OCI-M2 (cell line): ENCODE measurements around the gene TDP2.
"Not testable (repeated sequence)": the region's sequence is repeated elsewhere in the genome, so short reads cannot be mapped to it uniquely, and the experiment has no call there.

Experiments
- DNase-seq: peaks from one replicate; lab custom pipeline; 2025; ENCODE audit not compliant: unreplicated experiment; lab: John Stamatoyannopoulos, UW

The TDP2 gene

DNA sequence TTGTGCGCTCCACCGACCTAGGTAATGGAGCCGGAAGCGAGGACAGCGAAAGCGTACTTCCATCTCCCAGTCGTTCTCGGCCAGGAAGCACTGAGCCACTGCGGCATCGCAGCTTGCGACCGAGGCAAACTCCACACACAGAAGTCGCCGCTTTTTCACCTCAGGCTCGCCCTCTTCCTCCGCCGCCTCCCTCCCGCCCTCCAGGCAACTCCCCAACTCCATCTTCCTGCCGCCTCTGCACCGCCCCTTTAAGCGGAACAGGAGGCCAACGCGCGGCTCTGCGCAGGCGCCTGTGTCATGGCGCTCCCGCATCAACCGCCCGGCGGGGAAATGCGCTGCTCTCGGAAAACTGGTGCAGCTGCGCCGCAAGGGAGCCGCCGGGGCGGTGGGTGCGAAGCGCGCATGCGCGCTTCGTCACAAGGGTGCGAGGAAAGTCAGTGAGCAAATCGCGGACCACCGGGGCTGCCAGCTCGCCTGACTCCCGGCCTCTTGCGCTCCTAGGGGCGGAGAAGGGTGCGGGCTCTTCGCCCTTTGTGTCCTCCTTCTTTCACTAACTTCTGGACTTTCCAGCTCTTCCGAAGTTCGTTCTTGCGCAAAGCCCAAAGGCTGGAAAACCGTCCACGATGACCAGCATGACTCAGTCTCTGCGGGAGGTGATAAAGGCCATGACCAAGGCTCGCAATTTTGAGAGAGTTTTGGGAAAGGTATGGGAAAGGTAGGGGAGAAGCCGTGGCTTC, at the start of gene TDP2, which contains the start of gene ACOT13:
Gene TDP2 (minus strand): TSS at position 259 of the 737 bp plus-strand sequence. CDS start 37 bp downstream, at position 222.
Gene ACOT13 (plus strand): TSS at position 437 of the 737 bp plus-strand sequence. CDS start 187 bp downstream, at position 624.
- peak; percentile 73 for DNase-seq

DNA sequence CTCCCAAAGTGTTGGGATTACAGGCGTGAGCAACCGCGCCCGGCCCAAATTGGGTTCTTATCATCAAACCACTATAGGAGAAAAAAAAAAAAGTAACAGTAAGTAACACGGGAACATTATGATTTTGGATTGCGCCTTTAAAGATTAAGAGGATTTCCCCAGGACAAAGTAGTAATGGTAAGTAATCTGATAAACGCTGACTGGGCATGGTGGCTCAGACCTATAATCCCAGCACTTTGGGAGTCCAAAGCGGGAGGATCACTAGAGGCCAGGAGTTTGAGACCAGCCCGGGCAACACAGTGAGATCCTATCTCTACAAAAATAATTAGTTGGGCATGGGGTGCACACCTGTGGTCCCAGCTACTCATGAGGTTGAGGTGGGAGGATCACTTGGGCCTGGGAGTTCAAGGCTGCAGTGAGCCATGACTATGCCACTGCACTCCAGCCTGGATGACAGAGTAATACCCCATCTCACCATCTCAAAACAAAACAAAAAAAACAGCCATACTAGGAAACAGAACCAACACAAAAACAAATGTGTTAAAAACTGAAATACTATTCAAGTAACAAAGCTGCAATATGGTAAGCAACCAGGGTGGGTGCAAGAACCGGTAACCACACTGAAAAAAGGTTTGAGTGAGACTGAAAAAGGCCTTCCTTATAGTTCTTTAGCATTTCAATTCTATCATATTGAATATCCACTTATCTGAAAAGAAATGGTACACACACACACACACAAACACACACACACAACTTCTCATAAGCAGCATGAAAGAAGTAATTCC, 44.0 kb upstream of the TDP2 start:
- no peak for DNase-seq

DNA sequence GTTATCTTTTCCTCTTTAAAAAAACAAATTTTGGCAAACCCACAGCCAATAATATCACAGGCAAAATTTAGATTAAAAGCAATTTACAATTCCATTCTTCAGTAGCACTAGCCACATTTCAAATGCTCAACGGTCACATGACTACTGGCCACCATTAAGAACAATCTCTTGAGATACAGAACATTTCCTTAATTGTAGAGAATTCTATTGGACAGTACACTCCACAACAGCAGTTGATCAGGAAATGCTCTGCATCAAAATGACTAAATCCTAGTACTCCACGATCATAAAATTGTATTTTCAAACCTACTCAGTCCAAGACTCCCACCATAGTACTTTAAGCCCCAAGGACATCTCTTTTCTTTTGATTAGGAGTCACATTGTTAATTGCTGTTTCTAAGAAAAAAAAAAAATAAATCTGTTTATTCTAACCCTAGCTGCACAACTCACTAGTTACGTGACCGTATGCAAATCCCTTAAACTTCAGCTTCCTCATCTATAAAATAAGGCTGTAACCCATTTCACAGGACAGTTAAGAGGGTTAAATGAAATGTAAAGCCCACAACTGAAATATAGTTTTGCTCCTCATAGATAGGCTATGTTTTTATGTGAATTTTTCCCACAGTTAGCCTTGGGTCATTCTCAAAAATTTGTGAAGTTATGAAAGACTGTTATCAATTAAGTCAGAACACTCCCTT, 42.5 kb upstream of the TDP2 start:
- DNase-seq, result no peak

DNA sequence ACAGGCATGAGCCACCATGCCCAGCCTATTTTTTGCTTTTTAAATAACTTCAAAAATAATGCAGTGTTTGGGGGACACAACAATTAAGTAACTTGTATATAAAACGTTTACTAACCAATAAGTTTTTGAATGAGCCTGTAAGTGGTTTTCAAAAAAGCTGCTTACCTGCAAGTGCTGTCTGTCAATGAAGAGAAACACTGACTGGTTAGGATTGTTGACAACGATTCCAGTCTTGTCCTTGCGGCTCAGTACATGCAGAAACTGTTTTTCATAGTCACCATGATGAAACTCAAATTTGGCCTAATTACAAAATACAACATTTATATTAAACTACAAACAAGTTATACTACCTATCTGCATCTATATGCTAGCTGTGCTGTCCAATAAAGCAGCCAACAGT, 41.9 kb upstream of the TDP2 start:
- DNase-seq, result no peak

DNA sequence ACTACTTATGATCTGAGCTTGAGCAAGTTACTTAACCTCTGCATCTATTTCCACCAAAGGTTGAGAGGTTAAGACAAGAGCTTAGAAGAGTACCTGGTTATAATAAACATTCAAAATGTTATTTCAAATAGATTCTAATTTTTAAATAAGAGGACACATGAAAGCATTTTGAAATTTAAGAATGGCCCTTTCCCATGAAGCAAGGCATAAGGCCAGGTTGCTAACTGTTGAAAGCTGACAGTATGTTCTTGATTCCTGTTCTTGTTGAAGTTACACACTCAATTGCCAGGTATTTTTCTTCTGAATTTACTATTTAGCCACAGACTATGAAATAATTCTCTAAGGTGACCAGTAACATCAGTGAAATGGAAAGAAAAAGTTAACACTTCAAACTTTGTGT, 37.8 kb upstream of the TDP2 start:
- DNase-seq, result no peak

DNA sequence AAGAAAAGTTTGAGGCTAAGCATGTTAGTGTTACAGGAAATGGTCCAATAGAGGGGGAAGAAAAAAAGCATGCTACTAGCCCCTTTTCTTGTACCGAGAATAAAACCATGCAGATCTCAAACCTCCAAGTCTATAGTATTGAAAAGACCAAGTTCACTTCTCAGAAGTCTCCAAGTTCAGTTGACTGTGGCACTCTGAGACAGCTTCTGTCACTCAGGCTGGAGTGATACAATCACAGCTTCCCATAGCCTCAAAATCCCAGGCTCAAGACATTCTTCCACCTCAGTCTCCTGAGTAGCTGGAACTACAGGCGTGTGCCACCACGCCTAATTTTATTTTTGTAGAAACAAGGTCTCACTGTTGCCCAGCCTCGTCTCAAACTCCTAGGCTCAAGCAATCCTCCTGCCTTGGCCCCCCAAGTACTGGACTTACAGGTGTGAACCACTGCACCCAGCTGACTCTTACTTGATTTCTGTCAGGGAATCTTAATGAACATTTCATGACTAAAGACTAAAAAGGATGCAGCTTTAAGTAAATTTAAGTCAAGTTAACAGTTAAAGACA, 36.1 kb upstream of the TDP2 start:
- DNase-seq, result no peak

DNA sequence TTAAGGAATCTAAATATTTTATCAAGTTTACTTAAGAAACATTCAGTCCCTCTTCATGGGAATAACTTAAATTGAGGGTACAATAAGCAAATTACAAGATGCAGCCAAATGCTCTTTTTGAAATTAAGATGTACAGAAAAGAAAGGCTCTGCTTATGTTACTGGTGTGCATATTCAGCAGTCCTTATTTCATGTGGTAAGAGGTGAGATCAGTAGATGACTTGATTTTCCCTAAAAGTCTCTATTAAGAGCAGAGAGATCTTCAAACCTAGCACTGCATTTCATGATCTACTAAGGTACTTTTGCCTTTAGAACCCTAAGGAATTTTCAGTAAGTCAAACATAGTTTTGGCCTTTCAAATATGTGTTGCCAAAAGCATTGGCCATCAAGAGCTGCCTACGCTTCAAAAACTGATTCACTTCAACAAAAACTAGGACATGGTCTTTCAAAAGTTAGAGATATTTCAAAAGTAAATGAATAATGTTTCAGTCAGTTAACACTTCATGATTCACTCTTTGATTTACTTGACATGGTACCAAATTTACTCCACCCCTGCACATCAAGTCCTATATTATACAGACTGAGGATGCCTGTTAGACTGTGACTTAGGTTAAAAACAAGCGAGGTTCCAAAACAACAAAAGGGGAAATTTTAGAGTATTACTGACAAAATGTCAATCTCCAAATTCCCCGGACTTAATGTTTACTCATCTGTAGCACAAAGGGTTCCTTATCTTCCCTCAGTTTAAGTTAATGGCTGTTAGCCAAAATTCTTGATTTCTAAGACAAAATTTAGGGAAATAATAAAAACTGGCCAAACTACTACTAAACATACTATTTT, 33.0 kb upstream of the TDP2 start:
- no peak for DNase-seq

GRCh38 chr6:24696097-24696496, 29.4 kb upstream of the TDP2 start:
- no peak for DNase-seq

GRCh38 chr6:24695635-24696034, 28.9 kb upstream of the TDP2 start:
- not testable (repeated sequence) for DNase-seq

DNA sequence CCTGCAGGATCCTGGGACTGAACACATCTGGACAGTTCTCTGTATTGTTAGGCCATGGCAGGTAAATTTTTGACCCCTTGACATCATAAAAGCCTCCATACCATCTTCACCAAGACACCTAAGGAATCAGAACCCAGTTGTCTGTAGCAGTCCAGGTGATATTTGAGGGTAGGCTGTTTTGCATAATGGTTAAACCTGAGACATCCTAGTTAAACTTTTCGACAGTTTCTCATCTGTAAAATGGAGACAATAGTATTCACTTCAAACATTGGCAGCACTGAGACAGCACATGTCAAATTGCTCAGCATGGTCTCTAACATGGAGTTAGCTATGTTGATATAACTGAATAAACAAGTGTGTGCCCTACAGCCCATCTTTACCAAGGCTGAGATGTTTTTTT, 27.5 kb upstream of the TDP2 start:
- no peak for DNase-seq

DNA sequence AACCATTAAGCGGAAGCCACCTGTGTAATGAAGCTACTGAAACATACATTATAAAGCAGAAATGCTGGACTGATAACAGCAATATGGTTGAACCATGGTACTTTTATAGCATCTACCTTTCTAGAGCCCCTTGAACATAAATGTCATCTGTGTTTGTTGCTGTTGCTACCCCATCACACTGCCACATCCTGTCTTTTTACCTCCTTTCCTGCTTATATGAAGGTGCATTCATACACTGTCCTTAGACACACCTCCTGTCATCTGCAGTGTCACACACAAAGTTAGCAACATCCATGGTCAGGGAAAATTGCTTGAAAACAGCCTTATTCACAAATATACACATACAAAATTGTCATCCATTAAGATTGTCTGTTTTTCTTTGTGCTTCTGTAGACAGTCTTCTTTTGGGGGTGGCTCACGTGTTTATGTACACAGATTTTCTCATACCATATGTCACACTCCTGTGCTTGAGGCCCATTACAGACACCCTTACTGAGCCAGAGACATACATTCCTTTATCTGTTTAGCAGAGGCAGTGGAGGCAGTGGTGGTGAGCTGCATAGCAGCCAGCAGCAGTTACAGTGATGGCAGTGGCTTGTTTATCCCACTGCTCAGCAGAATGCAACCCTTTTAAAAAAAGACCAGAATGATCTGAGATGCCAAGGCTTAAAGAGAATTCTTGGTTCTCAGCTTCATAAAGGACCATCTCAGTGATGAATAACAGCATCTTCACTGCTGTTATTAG, 26.3 kb upstream of the TDP2 start:
- no peak for DNase-seq

DNA sequence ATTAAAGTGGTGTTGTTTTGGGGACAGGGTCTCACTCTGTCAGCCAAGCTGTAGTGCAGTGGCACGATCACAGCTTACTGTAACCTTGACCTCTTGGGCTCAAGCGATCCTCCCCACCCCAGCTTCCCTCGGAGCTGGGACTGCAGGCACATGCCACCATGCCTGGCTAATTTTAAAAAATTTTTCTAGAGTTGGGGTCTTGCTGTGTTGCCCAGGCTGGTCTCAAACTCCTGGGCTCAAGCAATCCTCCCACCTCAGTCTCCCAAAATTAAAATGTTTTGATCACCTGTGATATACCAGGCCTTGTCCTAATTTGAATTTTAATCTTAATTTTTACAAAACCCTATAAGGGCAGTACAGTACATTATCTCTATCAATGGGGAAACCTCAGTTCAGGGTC, 25.7 kb upstream of the TDP2 start:
- DNase-seq, result no peak

- DNase-seq, result no peak
Observed at GRCh38 chr6:24692003-24692402, 25.3 kb upstream of the TDP2 start.

GRCh38 chr6:24691550-24691949, 24.9 kb upstream of the TDP2 start:
- DNase-seq, result no peak

DNA sequence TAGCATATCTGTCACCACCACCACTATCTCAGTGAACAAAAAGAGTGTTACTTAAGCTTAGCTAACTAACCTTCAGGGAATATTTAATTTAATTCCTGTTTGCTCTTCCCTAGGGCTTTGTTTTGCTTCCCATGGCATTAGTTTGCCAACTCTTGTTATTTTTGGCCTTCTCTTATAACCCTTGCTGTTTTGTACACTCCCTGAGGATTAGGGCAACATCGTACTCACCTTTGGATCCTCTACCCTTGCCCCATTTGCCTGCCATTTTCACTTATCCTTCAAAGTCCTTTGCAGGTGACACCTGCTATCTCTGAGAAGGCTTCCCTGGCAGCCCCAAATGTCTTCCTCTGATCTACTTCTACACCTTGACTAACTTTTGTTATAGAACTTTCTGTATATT, 23.9 kb upstream of the TDP2 start:
- no peak for DNase-seq

GRCh38 chr6:24689964-24690363, 23.3 kb upstream of the TDP2 start:
- no peak for DNase-seq

GRCh38 chr6:24686946-24687345, 20.2 kb upstream of the TDP2 start:
- no peak for DNase-seq

GRCh38 chr6:24686408-24686807, 19.7 kb upstream of the TDP2 start:
- no peak for DNase-seq

DNA sequence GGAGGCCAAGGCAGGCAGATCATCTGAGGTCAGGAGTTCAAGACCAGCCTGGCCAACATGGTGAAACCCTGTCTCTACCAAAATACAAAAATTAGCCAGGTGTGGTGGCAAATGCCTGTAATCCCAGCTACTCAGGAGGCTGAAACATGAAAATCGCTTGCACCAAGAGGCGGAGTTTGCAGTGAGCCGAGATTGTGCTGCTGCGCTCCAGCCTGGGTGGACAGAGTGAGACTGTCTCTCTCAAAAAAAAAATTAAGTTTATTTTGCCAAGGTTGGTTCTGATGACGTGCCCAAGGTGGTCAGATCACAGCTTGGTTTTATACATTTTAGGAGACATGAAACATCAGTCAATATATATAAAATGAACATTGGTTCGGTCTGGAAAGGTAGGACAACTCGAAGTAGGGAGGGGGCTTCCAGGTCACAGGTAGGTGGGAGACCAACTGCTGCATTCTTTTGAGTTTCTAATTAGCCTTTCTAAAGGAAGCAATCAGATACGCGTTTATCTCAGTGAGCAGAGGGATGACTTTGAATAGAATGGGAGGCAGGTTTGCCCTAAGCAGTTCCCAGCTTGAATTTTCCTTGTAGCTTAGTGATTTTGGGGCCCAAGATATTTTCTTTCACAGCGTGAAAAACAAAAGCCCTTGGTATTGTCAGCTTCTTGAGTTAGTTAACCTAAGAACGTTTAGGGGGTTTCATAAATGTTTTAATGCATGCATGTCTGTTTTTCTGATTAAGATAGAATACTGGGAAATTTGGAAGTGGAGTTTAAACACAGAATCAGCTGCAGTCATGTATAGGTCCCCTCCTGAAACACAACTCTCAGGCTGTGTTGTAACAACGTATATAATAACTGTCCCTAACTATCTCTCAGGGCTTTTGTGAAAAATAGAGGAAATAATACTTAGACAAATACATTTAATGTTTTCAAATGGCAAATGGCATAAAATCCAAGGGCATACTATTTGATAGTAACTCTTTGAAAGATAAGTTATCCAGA, 16.9 kb upstream of the TDP2 start:
- DNase-seq, result no peak
